ENCODE measurements around the gene UXT.
"Not testable (repeated sequence)": the region's sequence is repeated elsewhere in the genome, so short reads cannot be mapped to it uniquely, and the experiment has no call there.

Gene UXT

GRCh38 chrX:47605024-47605423, 54.0 kb downstream of the UXT start:
- Histone ChIP-seq H3K36me3 (ENCODE audit: control insufficient read depth, insufficient read depth, low read length) (no peaks in the 10 kb centered on the region), H3K4me1 (ENCODE audit: control insufficient read depth, low read depth, low read length) (peaks cover 2% of the 10 kb centered on the region), H3K27ac (ENCODE audit: low read depth, low read length) (no peak overlapping the region), H3K18ac (ENCODE audit: low read length) (no peak overlapping the region), H3K4me3 (ENCODE audit: low read length) (no peak overlapping the region), H4K8ac (ENCODE audit: low read depth, low read length) (no peak overlapping the region), H2BK15ac (replicated peaks; ENCODE audit: low read depth) (no peak overlapping the region), H3K79me1 (ENCODE audit: low read length) (no peaks in the 10 kb centered on the region), H4K5ac (ENCODE audit: low read length) (no peak overlapping the region), H3K27me3 (ENCODE audit: insufficient read depth, low read length, poor library complexity) (no peaks in the 10 kb centered on the region), H2BK120ac (ENCODE audit: low read depth, low read length) (no peak overlapping the region), H3K79me2 (ENCODE audit: control insufficient read depth, insufficient read depth, low read length) (no peaks in the 10 kb centered on the region), H2BK5ac (ENCODE audit: low read length) (no peak overlapping the region), H3K23ac (ENCODE audit: low read length) (no peak overlapping the region), H3K56ac (ENCODE audit: low read length) (no peak overlapping the region), H3K4me2 (ENCODE audit: low read length) (no peak overlapping the region), H2AK5ac (ENCODE audit: low read length) (no peak overlapping the region), H3K4ac (ENCODE audit: low read depth, low read length) (no peak overlapping the region), H3K9ac (ENCODE audit: low read length) (no peak overlapping the region)
- no CpG with 5 or more reads among the region's 9 CpGs for WGBS (ENCODE audit: extremely low coverage, insufficient coverage, low lambda C conversion rate)
- no peak for DNase-seq

DNA sequence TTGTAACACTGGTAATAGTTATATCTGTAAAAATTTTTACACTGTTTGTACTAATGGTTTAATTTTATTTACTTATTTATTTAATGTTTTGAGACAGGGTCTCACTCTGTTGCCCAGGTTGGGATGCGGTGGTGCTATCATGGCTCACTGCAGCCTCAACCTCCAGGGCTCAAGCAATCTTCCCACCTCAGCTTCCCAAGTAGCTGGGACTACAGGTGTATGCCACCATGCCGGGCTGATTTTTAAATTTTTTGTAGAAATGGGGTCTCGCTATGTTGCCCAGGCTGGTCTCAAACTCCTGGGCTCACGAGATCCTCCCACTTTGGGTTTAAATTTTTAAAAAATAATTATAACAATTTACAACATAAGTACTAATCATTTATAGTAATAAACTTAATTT, 55.9 kb downstream of the UXT start:
- not testable (repeated sequence) for H2AK5ac ChIP-seq (ENCODE audit: low read length); H3K56ac ChIP-seq (ENCODE audit: low read length); H3K9ac ChIP-seq (ENCODE audit: low read length); H3K36me3 ChIP-seq (ENCODE audit: control insufficient read depth, insufficient read depth, low read length); H3K4me3 ChIP-seq (ENCODE audit: low read length); H3K23ac ChIP-seq (ENCODE audit: low read length); H3K79me1 ChIP-seq (ENCODE audit: low read length); DNase-seq; H2BK120ac ChIP-seq (ENCODE audit: low read depth, low read length); H2BK15ac ChIP-seq (replicated peaks; ENCODE audit: low read depth); H3K27me3 ChIP-seq (ENCODE audit: insufficient read depth, low read length, poor library complexity); H4K5ac ChIP-seq (ENCODE audit: low read length); H3K4ac ChIP-seq (ENCODE audit: low read depth, low read length); H3K79me2 ChIP-seq (ENCODE audit: control insufficient read depth, insufficient read depth, low read length); H3K4me2 ChIP-seq (ENCODE audit: low read length); H3K4me1 ChIP-seq (ENCODE audit: control insufficient read depth, low read depth, low read length); H3K18ac ChIP-seq (ENCODE audit: low read length); H2BK5ac ChIP-seq (ENCODE audit: low read length); H4K8ac ChIP-seq (ENCODE audit: low read depth, low read length); H3K27ac ChIP-seq (ENCODE audit: low read depth, low read length)
- WGBS (ENCODE audit: extremely low coverage, insufficient coverage, low lambda C conversion rate) = no CpG with 5 or more reads among the region's 4 CpGs
